T follicular helper cell (primary cell): ENCODE results near the gene AP1AR.

Source experiments
- DNase-seq: peaks from one replicate; pipeline ENCODE4 v3.0.0-alpha.2; 2020; ENCODE audit warnings: low read depth

AP1AR gene

DNA sequence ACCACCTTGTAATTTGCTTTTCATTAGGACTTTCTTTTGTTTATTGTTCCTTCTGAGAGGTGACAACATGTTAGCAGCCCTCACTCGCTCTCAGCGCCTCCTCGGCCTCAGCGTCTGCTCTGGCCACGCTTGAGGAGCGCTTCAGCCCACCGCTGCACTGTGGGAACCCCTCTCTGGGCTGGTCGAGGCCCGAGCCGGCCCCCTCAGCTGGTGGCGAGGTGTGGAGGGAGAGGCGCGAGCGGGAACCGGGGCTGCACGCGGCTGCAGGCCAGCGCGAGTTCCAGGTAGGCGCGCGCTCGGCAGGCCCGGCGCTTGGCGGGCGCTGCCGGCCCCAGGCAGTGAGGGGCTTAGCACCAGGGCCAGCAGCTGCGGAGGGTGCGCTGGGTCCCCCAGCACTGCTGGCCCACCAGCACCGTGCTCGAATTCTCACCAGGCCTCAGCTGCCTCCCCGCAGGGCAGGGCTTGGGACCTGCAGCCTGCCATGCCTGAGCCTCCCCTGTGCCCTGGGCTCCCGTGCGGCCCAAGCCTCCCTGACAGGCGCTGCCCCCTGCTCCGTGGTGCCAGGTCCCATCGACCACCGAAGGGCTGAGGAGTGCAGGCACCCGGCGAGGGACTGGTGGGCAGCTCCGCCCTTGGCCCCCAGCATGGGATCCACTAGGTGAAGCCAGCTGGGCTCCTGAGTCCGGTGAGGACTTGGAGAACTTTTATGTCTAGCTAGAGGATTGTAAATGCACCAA is 9.2 kb upstream of the AP1AR start:
- DNase-seq, result no peak

DNA sequence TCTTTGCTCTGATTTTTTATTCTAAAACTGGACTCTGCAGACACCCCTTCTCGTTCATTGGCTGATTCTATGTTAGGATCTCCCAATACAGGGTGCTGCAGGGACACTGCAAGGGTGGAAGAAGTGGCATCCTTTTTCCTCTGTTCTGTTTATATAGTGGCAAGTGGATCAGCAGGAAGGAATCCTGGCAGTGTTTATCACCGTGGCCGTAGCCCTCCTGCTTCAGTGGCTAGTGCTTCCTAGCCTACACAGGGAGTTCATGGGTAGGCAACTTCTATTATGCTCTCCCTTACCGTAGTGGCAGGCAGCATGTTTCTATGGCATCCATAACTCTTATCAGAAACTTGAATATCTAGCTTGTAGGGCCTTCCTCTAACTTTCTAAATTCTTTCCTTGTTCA is 6.4 kb upstream of the AP1AR start:
- DNase-seq, result no peak

DNA sequence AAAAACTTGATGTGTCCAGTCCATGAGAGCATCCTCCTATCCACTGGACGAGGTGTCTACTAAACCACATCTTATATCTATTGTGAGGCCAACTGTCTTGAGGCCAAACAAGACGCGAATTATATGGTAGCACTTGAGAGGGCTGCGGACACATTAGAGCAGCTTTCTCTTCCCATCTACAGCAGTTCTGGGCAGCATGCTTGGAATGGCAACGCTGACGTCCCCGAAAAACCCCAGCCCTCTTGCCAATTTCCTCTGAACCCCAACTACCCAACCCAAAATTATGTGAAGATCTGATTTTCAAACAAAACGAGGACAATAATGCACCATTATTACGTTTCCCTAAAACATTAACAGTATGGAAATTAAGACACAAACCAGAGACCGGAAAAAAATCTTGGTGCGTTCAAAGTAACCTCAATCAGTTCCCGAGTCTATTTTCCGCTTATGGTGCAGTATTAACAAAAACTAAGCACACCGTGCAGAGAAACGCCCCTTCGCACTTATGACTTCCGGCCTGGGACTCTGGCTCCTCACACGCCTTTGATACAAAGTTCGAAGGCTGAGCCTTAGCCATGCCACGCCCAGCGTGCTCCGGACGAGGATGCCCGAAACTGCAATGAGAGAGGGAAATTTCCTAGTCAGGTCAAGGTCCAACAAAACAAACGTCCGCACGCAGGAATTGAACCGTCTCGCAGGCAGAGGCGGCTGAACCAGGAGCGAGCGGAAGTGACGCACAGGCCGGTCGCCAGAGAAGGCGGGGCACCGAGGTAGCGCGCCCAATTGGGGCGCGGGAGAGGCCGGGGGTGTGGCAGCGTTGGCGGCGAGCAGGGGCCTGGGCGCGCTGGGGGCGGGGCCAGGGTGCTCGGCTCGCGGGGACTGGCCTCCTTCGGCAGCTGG is 458 bp upstream of the AP1AR start:
- peak; percentile 92 for DNase-seq

DNA sequence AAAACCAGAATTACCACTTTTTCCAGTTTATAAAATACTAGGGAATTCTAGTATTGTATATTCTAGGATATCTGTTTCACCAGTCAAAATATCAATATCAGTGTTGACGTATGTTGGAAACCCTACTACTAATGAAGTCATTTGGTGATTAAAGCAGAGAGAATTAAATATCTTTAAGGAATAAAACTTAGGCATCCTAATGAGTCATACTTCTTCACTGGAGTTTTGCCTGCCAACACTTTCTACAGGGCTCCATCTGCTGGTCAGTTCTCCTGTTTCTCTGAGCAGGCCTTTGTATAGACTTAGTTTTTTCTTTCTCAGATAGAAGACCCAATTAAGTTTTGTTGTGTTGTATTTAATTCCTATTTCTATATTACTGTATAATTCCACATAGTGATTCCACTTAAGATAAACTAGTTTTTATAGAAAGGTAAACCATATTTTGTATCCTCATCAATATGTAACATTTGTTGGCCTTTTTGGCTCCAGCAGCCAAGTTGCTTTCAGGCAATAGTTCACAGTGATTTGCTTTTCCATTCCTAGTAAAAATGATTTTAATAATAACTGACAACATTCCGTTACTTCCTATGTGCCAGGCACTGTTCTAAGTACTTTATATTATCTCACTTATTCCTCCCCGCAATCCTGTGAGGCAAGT is 3.5 kb downstream of the AP1AR start:
- peak; percentile 48 for DNase-seq

DNA sequence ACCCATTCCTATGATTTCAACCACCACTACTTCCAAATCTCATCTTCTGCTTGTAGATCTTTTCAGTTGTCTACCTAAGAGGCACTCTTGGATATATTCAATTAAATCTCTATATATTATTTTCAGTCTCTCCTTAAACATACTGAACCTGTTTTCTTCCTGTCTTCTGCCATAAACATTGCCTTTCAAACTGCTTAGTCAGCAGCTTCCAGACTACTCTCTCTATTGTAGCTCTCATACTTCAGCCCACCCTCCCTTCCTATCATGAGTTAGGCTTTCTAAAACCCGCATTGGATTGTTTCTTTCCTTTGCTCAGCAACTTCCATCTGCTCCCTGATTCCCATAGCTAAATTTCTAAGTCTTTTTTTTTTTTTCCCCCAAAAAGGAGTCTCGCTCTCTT is 4.5 kb downstream of the AP1AR start:
- no peak for DNase-seq

DNA sequence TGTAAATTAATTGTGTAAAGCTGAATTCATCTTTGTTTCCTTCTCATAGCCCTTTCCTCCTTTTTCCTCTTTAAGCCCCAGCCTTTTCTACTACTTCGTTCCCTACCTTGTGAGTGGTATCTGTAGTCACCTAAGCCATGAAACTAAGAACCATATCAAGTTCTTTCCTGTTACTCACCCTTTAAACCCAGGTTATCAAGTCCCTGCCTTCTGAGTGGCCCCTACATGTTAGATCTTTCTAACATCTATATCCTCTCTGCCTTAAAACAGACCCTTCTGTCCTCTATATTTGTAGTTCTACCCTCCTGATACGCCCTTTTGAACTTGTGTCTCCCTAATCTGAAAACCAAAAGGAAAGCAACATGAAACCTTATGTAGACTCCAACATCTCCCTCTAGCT is 7.2 kb downstream of the AP1AR start:
- DNase-seq, result no peak

DNA sequence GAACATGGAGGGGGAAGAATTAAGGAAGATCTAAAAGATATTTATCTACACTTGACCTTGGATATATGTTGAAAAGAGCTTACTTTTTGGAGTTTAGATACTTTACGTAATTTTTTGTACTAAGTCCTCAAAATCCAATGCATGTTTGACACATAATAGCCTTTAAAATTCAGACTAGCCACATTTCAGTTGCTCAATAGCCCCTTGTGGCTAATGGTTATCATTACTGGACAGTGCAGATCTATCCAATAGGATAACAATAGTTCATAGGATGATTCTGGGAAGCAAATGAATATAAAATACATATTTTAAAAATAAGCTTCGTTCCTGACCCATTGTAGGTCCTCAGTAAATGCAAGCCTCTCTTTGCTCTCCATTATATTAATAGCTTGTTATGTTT is 13.8 kb downstream of the AP1AR start:
- DNase-seq, result no peak

DNA sequence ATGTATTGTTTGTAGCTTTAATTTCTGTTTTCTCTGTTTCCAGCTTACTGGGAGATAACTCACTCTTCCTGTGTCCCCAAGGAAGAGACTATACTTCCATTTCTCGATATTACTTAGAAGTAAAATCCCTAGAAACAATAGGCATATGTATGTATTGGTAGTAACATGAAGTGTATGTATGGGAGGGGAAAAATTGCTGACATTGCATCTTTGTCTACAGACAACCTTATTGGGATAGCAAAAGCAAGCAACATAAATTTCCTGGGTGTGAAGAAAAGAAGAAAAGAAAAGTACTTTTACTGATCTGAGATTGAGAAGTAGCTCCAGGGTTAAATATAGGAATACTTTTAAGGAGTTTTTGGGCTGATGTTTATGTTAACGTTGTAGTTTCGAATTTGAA is 15.4 kb downstream of the AP1AR start:
- no peak for DNase-seq

DNA sequence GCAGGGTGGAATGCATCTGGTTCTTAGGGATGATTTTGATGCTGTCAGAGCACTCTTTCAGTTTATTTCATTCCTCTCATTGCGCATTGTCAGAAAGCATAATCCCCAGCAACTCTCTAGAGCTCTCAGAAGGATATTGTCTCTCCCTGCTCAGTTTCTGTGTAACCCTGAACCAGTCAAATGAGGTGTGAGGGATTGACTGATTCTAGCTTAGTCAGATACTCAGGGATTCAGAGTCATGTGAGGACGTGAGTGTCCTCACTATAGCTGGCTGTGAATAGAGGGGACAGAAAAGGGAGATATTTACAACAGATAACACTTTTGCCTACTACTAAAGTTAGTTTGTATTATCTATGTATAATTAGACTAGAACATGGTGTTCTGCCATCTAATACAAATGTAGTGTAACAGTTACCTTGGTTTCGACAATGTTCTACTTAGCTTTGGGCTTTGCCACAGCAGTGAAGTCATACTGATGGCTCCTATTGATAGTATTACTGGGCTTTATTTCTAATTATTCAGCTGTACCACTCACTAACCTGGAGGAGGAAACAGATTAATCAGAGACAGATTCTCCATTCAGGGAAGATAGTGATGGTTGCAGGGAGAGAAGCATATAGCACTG is 19.5 kb downstream of the AP1AR start:
- no peak for DNase-seq

DNA sequence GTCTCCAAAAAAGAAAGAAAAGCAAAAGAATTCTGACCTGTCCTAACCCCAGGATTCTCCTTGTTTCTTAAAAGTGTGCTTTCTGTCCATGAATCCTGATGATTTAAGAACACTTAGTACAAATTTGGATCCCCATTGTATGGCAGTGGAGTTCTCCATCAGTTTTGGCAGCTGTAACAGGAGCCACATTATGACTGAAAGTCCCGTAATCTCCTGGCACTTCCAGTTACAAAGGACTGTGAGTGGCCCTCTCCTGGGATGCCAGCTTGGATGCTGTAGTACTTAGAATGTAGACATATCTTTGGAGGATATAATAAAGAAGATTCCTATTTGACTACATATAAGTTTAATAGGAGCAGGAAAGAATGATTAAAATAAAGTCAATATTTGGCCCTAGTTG is 20.6 kb downstream of the AP1AR start:
- DNase-seq, result no peak

DNA sequence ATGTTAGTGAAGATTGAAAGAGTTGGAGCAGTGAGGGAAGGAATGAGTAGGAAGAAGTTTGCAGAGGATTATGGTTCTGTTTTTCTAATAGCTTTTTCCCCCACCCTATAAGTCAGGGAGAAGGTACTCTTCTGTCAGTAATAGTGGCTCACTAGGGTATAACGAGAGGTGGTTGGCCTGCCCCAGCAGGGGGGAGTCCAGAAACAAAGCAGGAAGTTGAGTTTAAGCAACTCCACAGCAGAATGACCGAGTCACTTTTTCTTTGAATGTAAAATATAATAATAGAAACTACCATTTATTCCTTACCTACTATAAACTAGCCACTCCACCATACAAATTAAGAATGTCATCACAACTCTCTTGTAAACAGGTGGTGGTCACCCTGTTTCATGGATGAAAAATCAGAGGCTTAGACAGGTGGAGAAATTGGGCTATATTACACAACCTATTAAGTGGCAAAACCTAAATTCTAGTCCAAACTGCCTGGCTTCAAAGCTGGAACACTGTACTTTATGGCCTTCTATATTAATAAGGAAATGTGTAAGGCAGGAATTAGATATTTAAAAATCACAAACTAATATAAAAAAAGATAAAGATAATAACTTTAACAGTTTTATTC is 21.9 kb downstream of the AP1AR start:
- DNase-seq, result no peak

DNA sequence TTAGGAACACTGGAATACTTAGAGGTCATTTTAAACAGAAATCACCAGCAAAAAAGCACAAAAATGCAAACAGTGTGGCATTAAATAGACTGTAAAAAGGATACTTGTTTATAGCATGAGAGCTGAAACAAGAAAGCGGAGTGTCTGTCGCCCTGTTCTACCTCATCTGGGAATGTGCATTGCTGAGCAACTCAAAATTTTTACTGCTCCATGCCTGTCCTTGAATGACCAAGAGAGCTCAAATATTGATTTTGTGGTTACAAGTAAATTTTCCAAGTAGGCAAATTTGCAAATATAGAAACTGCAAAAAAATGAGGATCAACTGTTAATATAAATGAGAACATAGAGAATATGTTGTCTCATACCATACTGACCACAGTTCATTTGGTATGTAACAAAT is 25.5 kb downstream of the AP1AR start:
- no peak for DNase-seq

DNA sequence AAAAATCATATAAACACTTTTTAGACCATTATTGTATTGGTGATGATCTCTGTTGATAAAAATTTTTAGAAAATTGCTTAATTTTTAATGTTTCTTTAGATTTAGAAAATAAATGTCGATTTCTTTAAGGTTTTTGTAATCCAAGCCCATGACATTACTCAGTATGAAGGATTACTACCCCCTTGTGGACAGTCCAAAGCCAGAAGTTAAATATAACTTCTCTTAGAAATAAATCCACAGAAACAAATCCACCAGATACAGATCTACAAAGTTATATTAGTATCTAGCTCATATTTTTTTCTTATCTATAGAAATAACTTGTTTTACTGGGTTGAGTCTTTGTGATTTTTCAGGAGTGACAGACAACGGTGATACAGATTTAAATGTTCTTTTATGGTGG is 35.2 kb downstream of the AP1AR start:
- DNase-seq, result no peak

DNA sequence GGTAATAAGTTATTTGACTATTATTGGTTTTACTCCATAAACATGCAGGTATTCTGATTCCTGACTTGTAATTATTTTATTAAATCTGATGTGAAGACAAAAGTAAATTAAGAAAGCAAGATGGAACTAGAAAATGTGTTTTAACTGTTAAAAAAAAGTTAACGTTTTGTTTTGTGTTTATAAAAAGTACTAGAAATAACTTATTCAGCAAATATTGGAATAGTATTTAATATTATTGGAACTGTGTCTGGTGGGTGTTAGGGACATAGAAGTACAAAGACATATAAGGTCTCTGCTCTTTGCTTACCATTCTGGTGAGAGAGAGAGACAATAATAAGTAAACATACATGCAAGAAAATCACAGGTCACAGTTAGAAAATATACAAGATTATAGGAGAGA is 38.5 kb downstream of the AP1AR start:
- DNase-seq, result no peak

DNA sequence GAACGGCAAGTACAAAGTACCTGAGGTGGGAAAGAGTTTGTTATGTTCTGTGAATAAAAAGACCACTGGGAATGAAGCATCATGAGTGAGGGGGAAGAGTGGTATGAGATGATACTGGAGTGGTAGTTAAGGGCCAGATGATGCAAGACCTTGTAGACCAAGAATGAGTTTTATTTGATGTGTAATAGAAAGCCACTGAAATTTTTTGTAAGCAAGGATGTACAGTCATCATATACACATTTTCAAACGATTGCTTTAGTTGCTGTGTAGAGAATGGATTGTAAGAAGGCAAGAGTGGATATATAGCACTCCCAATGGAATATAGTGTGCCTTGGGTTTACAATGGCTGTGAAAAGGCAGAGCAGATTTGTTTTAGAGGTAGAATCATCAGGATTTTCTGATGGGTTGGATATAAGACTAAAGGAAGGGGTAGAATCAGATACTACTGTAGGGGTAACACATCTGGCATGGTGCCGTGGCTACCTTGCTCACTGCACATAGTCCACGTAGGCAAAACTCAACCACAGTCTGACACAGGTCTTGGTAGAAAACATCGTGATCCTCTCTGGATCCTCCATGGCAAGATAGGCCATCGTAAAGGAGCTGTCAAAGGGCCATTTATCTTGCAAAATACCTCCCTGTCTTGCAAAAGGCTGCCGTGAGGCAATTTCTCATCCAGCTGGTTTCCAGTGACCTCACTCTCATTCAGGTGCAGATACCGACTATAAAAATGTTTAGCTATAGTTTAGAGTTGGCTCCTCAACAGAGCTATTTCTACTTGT is 39.2 kb downstream of the AP1AR start:
- DNase-seq, result no peak

DNA sequence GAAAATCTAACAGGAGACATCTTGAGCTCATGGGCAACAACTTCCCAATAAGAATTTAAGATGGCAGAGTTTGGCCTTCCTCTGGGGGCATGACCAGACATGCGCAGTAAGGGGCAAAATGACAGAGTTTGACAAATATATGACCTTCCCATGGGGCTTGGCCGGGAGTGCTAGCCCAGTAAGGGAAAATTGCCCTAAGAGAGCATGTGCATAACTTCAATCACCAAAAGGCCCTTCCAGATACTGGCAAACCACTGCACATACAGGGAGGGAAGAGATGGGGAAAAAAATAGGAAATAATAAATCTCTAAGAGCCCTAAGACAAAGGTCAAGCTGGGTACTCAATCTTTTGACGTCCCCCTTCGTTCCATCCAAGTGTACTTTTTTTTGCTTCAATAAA is 40.7 kb downstream of the AP1AR start:
- DNase-seq, result no peak

DNA sequence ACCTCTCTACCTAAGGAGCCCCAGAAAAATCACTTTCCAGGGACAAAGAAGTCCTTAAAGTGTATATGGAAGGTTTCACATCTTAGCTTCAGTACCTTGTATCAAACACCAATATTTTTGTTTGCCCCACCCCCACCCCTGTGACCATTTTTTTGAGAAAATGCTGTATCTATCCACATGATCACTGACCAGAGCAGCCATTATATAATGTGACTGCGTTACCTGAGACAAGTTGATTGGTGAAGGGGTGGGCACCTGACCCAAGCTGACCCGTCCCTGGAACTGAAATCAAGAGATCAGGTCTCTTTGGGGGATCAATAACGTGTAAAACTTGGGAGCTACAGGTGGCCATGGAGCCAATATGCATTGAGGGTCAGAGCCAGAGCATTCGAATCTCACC is 43.4 kb downstream of the AP1AR start:
- no peak for DNase-seq

DNA sequence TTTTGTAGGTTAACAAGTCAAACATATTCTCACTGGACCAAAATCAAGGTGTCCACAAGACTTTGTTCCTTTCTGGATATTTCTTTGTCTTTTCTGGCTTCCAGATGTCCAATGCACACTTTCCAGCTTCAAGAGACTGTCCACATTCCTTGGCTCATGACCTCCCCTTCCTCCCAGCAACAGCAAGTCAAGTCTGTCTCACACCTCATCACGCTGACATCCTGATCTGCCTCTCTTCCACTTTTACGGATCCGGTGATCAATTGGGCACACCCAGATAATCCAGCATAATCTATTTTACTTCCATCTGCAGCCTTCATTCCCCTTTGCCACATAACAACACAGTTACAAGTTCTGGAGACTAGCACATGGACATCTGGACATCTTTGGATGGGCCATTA is 44.5 kb downstream of the AP1AR start:
- no peak for DNase-seq

DNA sequence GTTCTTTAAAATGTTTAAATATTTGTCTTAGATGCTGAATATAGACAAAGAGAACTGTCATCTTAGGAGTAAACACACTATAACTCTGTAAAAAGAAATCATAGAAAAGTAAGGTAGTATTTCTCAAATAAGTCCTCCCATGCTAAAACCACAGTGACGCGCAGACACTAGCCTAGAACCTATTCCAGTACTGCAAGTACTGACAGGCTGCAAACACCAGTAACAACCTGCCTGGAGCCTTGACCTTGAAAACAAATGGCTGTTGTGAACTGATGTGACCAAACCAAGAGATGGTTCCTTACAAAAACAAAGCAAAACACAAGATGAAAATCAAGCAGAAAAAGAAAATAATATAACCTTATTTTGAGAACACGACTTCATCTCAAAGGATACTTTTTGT is 45.6 kb downstream of the AP1AR start:
- DNase-seq, result no peak

DNA sequence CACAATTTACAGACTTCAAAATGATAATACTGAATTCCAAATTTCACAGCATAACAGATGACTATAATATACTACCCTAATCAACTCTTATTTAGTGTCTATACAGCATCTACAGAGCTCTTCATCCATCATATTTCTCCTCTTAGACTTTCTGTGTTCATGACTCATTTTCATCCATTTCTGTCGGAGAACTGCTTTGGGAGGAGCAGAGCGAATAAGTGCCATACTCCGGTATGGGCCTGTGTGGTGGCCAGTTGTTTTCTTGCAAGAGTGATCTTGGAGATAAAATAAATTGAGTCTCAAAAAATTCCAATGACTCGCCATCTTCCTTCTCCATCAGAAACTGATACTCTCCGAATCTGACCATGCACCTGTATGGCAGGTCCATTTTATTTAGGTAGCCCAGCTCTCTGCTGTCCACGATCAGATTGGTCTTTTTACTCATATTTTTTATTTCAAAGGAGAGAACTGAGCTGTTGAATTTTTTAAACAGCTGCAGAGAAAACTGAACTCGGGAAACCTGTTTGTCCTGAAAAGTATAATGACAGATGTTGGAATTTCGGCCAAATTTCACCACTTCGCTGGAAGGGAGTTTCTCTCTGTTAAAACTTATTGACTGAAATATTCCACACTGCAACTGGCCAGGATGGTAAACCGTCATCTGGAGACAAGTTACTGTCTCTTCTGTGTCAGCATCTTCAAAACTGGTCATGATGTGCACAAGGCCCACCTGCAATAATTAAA is 46.3 kb downstream of the AP1AR start:
- no peak for DNase-seq
